Measurements from ENCODE around the gene ARHGAP42.

DNA sequence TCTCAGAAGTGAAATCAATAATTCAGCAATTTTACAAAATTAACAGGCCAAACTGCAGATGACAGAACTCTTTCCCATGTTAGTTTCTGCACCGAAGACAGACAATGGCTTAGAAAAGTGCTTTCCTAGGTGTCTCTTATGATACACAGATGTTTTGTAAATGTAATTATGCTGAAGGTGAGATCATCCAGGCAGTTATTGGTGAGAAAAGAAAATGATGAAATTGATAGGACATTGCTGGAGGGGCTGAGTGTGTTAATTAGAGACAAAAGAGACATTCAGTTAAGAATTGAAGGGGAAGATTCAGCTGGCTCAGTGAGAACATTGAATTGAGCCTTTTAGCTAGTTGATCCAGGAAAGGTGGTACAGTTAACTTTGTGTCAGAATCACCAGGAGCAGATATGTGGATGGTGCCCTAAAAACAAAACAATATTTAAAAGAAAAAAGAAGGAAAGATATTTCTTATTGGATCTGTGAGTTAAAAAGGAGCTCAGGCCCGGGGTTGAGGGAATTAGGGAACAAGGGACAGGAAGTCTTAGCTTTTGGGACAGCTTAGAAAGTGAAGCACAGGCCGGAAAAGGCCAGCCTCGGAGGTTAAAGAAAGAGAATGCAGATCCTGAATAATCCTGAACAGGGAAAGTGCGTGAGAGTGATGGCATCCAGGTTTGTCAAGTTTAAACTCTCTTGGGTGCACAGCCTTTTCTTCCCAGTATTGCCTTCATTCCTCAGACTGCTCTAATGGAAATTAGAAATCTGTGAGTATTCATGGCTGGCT, 16.9 kb downstream of the ARHGAP42 start:
- TF ChIP-seq, protein P1, sequence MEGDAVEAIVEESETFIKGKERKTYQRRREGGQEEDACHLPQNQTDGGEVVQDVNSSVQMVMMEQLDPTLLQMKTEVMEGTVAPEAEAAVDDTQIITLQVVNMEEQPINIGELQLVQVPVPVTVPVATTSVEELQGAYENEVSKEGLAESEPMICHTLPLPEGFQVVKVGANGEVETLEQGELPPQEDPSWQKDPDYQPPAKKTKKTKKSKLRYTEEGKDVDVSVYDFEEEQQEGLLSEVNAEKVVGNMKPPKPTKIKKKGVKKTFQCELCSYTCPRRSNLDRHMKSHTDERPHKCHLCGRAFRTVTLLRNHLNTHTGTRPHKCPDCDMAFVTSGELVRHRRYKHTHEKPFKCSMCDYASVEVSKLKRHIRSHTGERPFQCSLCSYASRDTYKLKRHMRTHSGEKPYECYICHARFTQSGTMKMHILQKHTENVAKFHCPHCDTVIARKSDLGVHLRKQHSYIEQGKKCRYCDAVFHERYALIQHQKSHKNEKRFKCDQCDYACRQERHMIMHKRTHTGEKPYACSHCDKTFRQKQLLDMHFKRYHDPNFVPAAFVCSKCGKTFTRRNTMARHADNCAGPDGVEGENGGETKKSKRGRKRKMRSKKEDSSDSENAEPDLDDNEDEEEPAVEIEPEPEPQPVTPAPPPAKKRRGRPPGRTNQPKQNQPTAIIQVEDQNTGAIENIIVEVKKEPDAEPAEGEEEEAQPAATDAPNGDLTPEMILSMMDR (IDR thresholded peaks at IDR 0.05; ENCODE audit: borderline replicate concordance, extremely low read depth, low read length, poor library complexity, severe bottlenecking), result no peak
- TF ChIP-seq EZH2 (IDR thresholded peaks at IDR 0.05; ENCODE audit: borderline replicate concordance, low read depth, low read length, severe bottlenecking), result no peak

Data from DND-41 (cell line).